HG03025 (cell line): ENCODE data around the gene EPHB2.
"Not testable (repeated sequence)": the region's sequence is repeated elsewhere in the genome, so short reads cannot be mapped to it uniquely, and the experiment has no call there.

Source experiments
- ATAC-seq: cut with Tn5 transposase; IDR thresholded peaks from one replicate; pipeline ENCODE4 v1.9.1; 2021; ENCODE audit warnings: mild to moderate bottlenecking, moderate library complexity; ENCODE audit not compliant: unreplicated experiment, low FRiP score

EPHB2 gene

GRCh38 chr1:22920734-22921451 lies 210.3 kb downstream of the EPHB2 start:
- ATAC-seq = no peak

GRCh38 chr1:22921452-22922126 lies 210.9 kb downstream of the EPHB2 start:
- ATAC-seq = no peak

DNA sequence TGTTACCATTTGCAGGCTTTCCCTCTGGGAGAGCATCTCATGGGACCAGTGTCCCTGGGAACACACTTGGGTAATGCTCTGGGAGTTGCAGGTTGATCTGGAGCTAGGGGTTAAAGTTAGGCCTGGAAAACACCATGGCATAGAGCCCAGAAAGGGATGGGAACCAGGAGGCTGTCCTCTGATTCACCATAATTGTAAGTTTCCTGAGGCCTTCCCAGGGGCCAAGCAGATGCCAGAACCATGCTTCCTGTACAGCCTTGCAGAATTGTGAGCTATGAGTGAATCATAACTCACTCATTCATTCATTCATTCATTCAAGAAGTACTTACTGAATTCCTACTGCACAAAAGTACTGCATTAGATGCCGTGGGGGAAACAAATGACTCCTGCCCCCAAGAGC lies 212.0 kb downstream of the EPHB2 start:
- ATAC-seq = no peak

GRCh38 chr1:22925111-22925510 lies 214.5 kb downstream of the EPHB2 start:
- no peak for ATAC-seq

GRCh38 chr1:22930240-22930912 lies 219.7 kb downstream of the EPHB2 start:
- ATAC-seq = no peak

- ATAC-seq = no peak
Measured at GRCh38 chr1:22932803-22933470, 222.3 kb downstream of the EPHB2 start.

DNA sequence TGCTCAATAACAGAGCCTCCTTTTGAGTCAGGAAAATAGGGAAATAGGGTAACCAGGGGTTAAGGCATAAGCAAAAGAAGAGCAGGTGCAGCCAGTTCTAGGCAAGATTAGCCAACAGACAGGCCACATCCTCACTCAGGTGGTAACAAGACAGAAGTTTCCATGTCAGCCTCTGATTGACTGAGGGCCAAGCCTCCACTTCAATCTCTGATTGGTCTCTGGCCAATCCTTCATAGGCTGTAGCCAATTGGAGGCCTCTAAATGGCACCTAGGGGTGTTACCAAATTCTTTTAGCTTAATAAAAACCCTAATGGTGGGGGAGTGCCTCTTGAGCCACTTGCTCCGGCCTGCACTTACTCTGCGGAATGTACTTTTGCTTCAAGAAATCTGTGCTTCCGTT lies 224.8 kb downstream of the EPHB2 start:
- no peak for ATAC-seq

GRCh38 chr1:22936681-22937080 lies 226.0 kb downstream of the EPHB2 start:
- ATAC-seq = no peak

GRCh38 chr1:22941257-22941656 lies 230.6 kb downstream of the EPHB2 start:
- no peak for ATAC-seq

DNA sequence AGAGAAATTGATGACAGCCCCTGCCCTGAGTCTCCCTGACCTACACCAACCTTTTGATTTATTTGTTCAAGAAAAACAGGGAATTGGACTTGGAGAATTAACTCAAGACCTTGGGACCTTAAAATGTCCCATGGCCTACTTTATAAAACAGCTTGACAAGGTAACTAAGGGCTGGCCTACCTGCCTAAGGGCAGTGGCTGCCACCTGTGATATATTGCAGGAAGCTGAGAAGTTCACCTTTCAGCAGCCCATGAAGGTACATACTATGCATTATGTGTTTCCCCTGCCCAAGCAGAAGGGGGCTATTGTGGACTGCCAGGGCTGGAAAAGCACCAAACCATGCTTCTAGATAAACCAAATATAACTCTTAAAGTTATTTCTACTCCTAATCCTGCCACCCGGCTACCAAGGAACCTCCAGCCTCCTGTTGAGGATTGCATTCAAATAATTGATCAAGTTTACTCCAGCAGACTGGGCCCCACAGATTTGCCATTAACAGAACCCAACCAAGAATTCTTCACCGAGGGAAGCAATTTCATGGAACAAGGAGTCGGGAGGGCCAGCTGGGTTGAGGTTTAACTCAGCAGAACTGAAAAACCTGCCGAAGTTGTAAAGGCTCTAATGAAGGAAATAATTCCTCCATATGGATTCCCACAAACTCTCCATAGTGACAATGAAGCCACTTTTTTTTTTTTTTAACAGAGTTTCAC lies 233.9 kb downstream of the EPHB2 start:
- ATAC-seq = no peak

DNA sequence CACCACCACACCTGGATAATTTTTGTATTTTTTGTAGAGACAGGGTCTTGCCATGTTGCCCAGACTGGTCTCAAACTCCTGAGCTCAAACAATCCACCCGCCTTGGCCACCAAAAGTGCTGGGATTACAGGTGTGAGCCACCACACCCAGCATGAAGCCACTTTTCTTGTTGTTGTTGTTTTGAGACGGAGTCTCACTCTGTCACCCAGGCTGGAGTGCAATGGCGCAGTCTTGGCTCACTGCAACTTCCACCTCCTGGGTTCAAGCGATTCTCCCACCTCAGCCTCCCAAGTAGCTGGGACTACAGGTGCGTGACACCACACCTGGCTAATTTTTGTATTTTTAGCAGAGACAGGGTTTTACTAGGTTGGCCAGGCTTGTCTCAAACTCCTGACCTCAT lies 234.5 kb downstream of the EPHB2 start:
- ATAC-seq = not testable (repeated sequence)

DNA sequence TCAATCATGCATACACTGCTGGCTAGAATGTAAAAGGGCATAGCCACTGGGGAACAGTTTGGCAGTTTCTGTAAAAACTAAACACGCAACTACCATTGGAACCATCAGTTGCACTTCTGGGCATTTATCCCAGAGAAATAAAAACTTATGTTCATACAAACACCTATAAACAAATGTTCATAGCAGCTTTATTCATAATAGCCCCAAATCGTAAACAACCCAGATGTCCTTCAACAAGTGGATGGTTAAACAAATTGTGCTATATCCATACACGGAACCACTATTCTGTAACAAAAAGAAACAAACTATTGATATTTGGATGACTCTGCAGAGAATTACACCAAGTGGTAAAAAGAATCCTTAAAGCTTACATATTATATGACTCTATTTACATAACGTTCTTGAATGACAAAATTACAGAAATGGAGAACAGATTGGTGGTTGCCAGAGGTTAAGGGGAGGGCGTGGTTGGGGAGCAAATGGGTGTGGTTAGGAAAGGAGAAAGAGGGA lies 239.2 kb downstream of the EPHB2 start:
- ATAC-seq = no peak

DNA sequence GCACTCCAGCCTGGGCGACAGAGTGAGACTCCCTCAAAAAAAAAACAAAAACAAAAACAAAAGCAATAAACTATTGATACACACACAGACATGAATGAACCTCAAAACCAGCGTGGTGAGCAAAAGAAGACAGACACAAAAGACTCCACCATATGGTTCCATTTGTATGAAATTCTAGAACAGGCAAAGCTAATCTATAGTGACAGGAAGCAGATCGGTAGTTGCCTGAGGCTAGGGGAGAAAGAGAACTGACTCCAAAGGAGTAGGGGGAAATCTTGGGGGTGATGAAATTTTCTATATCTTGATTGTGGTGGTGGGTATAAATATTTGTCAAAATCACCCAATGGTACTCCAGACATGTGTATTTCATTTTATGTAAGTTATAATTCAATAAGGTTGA lies 241.2 kb downstream of the EPHB2 start:
- ATAC-seq = no peak

GRCh38 chr1:22952694-22953056 lies 242.0 kb downstream of the EPHB2 start:
- no peak for ATAC-seq

DNA sequence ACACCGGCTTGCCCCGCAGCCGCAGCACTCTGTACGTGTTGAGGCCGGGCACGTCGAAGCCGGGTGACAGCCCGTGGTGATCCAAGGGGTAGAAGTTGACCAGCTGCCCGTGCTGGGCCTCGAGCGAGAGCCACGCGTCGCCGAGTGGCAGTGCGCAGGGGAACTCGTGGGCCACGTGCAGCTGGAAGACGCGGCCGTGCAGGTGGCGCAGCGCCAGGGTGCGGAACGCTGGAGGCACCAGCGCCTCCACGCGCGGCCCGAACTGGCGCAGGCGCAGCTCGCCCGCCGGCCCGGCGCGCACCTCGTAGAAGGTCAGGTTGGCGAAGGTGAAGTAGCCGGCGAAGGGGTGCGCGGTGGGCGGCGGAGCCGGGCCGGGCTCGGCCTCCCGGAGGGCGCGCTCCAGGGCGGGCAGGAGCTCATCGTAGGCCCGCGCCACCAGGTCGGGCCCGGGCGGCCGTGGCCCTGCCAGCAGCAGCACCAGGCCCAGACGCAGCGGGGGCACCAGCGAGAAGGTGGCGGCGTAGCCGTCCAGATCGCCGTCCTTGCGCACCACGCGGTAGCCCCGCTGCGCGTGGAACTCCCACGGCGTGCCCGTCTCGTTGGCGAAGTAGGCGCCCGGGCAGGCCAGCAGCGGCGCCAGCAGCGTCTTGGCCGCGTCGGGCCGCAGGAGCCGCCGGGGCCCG lies 242.6 kb downstream of the EPHB2 start:
- no peak for ATAC-seq

DNA sequence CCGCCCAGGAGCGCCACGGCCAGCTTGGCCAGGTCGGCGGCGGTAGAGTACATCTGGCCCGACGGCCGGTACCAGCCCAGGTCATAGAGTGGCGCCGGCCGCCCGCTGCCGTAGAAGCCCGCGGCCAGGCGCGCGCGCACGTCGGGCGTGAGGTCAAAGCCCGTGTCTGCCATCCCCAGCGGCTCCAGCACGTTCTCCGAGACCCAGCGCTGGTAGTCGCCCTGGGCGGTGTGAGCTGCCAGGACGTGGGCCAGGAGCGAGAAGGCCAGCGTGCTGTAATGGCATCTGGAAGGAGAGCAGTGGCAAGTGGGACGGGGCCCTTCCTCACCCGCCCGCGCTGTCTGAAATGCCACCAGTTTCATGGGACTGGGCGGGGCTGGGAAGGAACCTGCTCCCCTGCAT lies 243.1 kb downstream of the EPHB2 start:
- ATAC-seq = no peak

GRCh38 chr1:22955146-22955545 lies 244.5 kb downstream of the EPHB2 start:
- no peak for ATAC-seq

DNA sequence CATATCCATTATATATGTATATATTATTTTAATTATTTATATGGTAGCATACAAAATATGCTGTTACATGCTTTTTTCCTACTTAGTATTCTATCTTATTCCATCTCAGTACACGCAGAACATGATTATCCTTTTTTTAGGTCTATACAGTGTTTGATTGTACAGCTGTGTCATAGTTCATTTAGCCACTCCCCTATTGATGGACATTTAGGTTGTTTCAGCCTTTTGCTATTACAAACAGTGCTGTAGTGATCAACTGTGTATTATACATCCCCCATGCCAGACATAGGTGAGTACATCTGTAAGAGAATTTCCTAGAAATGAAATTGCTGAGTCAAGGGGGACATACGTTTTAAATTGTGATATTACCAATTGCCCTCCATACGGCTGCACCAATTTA lies 246.4 kb downstream of the EPHB2 start:
- no peak for ATAC-seq

GRCh38 chr1:22958556-22958955 lies 247.9 kb downstream of the EPHB2 start:
- ATAC-seq = no peak
